ENCODE measurements around the gene DTNB.

Gene DTNB

DNA sequence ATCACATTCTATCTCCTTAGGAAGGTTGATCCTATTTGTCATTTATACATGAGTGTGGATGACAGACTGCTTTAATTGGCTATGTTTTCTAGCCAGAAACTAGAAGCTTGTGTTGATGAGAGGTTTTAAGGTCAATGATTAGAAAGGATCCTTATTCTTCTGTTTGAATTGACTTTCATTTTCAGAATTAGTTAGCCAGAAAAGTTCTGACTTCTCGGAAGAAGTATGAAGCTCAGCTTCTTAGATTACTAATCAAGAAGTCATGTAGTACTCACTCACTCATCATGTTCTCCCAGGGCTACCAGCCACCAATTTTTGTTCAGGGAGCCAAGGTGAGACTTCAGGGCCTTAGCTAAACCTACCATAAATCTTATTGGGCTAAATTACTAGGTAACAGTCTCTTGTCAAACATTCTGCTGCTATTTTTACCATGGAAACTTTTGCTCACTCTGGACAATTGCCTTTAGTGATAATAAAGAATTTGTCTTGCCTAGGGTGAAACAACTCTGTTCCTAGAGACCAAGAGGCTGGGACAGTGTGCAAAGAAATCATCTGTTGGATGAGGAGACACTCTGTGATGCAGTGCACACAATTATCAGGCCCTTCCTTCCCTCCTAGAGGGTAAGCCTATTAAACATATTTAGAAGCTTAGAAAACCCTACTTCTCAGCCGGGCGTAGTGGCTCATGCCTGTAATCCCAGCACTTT lies 220.0 kb downstream of the DTNB start:
- in situ Hi-C loops (cut with HindIII; ENCODE audit: low sequenced_read_pairs): no loop called here
- no peak overlapping the region for H3K4me3 ChIP-seq (ENCODE audit: low read depth, low read length)
- TF ChIP-seq, protein P1, sequence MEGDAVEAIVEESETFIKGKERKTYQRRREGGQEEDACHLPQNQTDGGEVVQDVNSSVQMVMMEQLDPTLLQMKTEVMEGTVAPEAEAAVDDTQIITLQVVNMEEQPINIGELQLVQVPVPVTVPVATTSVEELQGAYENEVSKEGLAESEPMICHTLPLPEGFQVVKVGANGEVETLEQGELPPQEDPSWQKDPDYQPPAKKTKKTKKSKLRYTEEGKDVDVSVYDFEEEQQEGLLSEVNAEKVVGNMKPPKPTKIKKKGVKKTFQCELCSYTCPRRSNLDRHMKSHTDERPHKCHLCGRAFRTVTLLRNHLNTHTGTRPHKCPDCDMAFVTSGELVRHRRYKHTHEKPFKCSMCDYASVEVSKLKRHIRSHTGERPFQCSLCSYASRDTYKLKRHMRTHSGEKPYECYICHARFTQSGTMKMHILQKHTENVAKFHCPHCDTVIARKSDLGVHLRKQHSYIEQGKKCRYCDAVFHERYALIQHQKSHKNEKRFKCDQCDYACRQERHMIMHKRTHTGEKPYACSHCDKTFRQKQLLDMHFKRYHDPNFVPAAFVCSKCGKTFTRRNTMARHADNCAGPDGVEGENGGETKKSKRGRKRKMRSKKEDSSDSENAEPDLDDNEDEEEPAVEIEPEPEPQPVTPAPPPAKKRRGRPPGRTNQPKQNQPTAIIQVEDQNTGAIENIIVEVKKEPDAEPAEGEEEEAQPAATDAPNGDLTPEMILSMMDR (IDR thresholded peaks at IDR 0.05; ENCODE audit: low read depth, low read length, missing control alignments): no peak
- no peak for DNase-seq (ENCODE audit: low read depth)

DNA sequence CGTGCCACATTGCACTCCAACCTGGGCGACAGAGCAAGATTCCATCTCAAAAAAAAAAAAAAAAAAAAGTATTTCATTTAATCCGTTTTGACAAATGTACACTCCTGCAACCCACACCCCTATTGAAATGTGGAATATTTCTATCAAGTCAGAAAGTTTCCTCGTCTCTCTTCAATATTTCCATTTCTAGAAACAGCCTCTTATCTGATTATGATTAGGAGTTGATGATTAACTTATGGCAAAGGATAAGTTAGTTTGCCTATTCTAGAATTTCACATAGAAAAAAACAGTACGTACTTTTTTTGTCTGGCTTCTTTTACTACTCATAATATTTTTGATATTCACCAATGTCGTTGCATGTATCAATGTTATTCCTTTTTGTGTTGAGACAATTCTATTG lies 224.6 kb downstream of the DTNB start:
- TF ChIP-seq, protein P1 (IDR thresholded peaks at IDR 0.05; ENCODE audit: low read depth, low read length, missing control alignments): no peak
- no peak for DNase-seq (ENCODE audit: low read depth)
- in situ Hi-C loops (cut with HindIII; ENCODE audit: low sequenced_read_pairs): no loop called here
- no peak overlapping the region for H3K4me3 ChIP-seq (ENCODE audit: low read depth, low read length)

GRCh38 chr2:25447018-25447417 lies 226.4 kb downstream of the DTNB start:
- DNase-seq (ENCODE audit: low read depth): no peak
- TF ChIP-seq, protein P1 (IDR thresholded peaks at IDR 0.05; ENCODE audit: low read depth, low read length, missing control alignments): no peak
- in situ Hi-C loops (cut with HindIII; ENCODE audit: low sequenced_read_pairs): no loop called here
- H3K4me3 ChIP-seq (ENCODE audit: low read depth, low read length): no peak overlapping the region

GRCh38 chr2:25446122-25446521 lies 227.3 kb downstream of the DTNB start:
- DNase-seq (ENCODE audit: low read depth): no peak
- H3K4me3 ChIP-seq (ENCODE audit: low read depth, low read length): no peak overlapping the region
- in situ Hi-C loops (cut with HindIII; ENCODE audit: low sequenced_read_pairs): no loop called here
- TF ChIP-seq, protein P1 (IDR thresholded peaks at IDR 0.05; ENCODE audit: low read depth, low read length, missing control alignments): no peak

GRCh38 chr2:25445464-25445863 lies 227.9 kb downstream of the DTNB start:
- no peak overlapping the region for H3K4me3 ChIP-seq (ENCODE audit: low read depth, low read length)
- in situ Hi-C loops (cut with HindIII; ENCODE audit: low sequenced_read_pairs): no loop called here
- DNase-seq (ENCODE audit: low read depth): no peak
- TF ChIP-seq, protein P1 (IDR thresholded peaks at IDR 0.05; ENCODE audit: low read depth, low read length, missing control alignments): no peak

DNA sequence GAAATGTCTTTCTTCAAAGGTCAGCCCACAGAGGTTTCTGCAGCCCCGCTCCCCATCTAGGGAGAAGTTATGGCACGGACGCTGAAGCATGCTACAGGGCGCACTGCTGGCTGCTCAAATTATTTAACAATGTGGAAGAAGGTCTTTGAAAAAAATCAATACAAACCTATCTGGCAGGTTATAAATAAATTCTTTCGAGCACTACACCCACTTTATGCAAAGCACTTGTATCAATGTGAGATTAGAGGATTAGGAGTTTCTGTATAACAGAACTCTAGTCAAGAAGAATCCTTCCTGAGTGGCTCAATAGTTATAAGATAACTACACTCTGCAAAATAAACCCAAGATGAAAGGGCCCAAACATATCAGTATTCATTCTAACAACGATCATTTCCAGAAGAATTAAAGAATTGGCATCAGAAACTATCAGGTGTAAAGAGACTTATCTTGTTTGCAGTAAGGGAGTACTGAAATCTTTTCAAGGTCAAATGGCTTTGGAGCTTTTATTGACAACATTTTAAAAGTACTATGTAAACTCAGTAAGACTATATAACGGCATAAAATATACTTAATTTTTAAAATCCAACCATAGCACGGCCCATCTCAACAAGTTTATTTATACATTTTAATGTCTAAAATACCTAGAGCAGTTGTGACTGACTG lies 228.6 kb downstream of the DTNB start:
- DNase-seq (ENCODE audit: low read depth): no peak
- in situ Hi-C loops (cut with HindIII; ENCODE audit: low sequenced_read_pairs): no loop called here

More for the DNA sequence above, 228.6 kb downstream of the DTNB start:
- TF ChIP-seq, protein P1 (IDR thresholded peaks at IDR 0.05; ENCODE audit: low read depth, low read length, missing control alignments): no peak
- H3K4me3 ChIP-seq (ENCODE audit: low read depth, low read length): no peak overlapping the region
